Omental fat pad (tissue), 4 donors: Measurements from ENCODE around the gene ATP1A1. TPM values are rescaled to one million over a fixed set of nuclear protein-coding genes. Genes with fewer than 3 reads are reported as not detected.

Source experiments
- ATAC-seq: fragments of 150-250 bp; one replicate; pipeline ENCODE4 v1.9.1; 2016; ENCODE audit warnings: mild to moderate bottlenecking, moderate library complexity; ENCODE audit not compliant: low FRiP score
- DNase-seq: peaks from one replicate; pipeline ENCODE4 v3.0.0-alpha.2; 2019; ENCODE audit warnings: low spot score
- total RNA-seq, 4 donors: library from RNA; depleted of rRNA; stranded (reverse); fragments of >200 nt; gene quantifications; one replicate each; pipeline ENCODE4 v1.1.0, GENCODE V29; 2016
- TF ChIP-seq, protein P1 (sequence below), 3 donors: fragments of 450-650 bp; IDR thresholded peaks; one replicate each; pipeline ENCODE4 v1.5.1; 2016 to 2017; ENCODE audit warnings: antibody characterized with exemption in 3 of 3, mild to moderate bottlenecking in 3 of 3, moderate library complexity in 2 of 3

The ATP1A1 gene
- 100 to 1,000 TPM; 188 to 490 (median 254) TPM for total RNA-seq

DNA sequence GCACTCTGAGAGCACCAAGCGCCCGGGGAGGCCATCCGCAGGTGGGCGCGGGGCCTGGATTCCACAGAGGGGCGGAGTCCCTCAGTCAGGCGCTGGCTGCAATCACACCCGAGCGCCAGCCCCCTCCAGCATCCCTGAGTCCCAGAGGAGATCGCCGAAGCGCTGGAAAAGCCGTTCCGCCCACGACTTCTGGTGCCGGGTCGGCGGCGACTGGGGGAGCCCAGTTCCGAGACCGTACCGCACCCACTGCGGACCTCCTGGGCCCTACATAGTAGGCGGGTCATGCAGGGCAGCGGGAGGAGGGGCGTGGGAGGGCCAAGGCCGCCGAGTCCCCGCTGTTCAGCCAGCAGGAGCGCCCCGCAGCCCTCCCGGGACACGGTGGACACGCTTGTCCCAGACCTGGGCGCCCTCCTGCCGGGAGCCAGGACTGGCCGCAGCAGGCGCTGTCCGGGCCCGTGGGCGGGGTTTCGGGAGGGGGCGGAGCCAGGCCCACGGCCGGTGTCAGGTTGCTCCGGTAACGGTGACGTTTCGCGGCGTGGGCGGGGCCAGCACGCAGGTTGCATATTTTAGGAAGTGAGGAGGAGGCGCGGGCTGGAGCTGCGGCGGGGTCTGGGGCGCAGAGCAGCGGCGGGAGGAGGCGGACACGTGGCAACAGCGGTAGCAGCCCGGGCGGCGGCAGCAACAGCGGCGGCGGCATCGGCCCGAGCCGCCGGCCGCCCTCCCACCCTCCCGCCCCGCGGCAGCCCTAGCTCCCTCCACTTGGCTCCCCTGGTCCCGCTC is at the start of gene ATP1A1:
TSS of gene ATP1A1 (plus strand) at position 594 of the 780 bp plus-strand sequence. CDS start 268 bp downstream, outside the sequence.
- ATAC-seq: peak; percentile 78
- DNase-seq: peak; percentile 99

GRCh38 chr1:116323491-116323890 is 49.6 kb upstream of the ATP1A1 start:
- TF ChIP-seq, protein P1, sequence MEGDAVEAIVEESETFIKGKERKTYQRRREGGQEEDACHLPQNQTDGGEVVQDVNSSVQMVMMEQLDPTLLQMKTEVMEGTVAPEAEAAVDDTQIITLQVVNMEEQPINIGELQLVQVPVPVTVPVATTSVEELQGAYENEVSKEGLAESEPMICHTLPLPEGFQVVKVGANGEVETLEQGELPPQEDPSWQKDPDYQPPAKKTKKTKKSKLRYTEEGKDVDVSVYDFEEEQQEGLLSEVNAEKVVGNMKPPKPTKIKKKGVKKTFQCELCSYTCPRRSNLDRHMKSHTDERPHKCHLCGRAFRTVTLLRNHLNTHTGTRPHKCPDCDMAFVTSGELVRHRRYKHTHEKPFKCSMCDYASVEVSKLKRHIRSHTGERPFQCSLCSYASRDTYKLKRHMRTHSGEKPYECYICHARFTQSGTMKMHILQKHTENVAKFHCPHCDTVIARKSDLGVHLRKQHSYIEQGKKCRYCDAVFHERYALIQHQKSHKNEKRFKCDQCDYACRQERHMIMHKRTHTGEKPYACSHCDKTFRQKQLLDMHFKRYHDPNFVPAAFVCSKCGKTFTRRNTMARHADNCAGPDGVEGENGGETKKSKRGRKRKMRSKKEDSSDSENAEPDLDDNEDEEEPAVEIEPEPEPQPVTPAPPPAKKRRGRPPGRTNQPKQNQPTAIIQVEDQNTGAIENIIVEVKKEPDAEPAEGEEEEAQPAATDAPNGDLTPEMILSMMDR (IDR thresholded peaks at IDR 0.05): no peak
- DNase-seq: no peak
- ATAC-seq: no peak

More for the DNA sequence above, at the start of gene ATP1A1:
- TF ChIP-seq, protein P1 (IDR thresholded peaks at IDR 0.05): no peak

DNA sequence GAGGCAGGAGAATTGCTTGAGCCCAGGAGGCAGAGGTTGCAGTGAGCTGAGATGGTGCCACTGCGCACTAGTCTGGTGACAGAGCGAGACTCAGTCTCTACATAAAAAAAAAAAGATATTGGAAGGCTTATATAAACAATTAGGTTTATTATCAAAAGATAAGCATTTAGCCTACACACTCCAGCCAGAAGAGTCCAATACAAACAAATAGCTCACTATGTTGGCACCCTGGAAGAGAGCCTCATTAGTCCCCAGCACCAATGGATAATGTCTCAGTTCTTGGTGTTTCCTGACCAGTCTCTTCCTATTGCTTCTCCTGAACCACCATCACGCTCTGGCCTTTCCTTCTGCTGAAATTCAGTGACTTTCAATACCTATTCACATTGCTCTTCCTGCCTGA is 48.6 kb upstream of the ATP1A1 start:
- no peak for DNase-seq
- TF ChIP-seq, protein P1 (IDR thresholded peaks at IDR 0.05): no peak
- no peak for ATAC-seq

GRCh38 chr1:116325104-116325503 is 47.9 kb upstream of the ATP1A1 start:
- no peak for ATAC-seq
- DNase-seq: no peak
- TF ChIP-seq, protein P1 (IDR thresholded peaks at IDR 0.05): no peak

- no peak for ATAC-seq
- no peak for DNase-seq
- TF ChIP-seq, protein P1 (IDR thresholded peaks at IDR 0.05): no peak
These were observed 47.1 kb upstream of the ATP1A1 start for GRCh38 chr1:116325922-116326321.

DNA sequence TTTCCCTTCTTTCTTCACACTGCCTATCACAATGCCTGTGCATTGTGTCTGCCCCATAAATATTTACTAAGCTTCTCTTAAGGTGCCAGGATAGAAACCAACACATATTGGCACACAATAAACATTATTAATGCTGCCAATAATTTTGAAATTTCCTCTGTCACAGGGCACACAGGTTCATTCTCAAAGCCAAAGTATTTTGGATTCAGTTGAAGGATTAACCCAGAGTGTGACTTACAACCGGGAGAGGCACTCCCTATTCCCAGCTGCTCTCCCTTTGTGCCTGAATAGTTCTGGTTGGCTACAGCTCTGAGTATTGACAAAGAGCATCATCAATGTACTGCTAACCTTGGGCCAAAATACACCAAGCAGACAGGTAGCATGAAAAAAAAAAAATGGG is 46.6 kb upstream of the ATP1A1 start:
- ATAC-seq (no peak), DNase-seq (no peak)
- TF ChIP-seq, protein P1 (IDR thresholded peaks at IDR 0.05): no peak

GRCh38 chr1:116328671-116329070 is 44.4 kb upstream of the ATP1A1 start:
- TF ChIP-seq, protein P1 (IDR thresholded peaks at IDR 0.05): no peak

More at GRCh38 chr1:116328671-116329070, 44.4 kb upstream of the ATP1A1 start:
- DNase-seq (no peak), ATAC-seq (no peak)
